Sigmoid colon (tissue), 7 donors: ENCODE results near the gene INAFM1. TPM values are rescaled to one million over a fixed set of nuclear protein-coding genes. Genes with fewer than 3 reads are reported as not detected.
A peak's percentile ranks its signal among the peaks of the same experiment; 100 is the strongest.
"Not testable (repeated sequence)": the region's sequence is repeated elsewhere in the genome, so short reads cannot be mapped to it uniquely, and the experiment has no call there.

Experiments
- DNase-seq: peaks from one replicate; pipeline ENCODE4 v3.0.0-alpha.2; 2019
- H3K27ac ChIP-seq, 4 donors: fragments of 200-600 bp; sonication (generic); one replicate each; pipeline ENCODE4 v1.5.1; 2016 to 2019; ENCODE audit warnings: mild to moderate bottlenecking in 1 of 4
- H3K27me3 ChIP-seq, 3 donors: fragments of 200-600 bp; sonication (generic); one replicate each; pipeline ENCODE4 v1.5.1; 2019; ENCODE audit warnings: mild to moderate bottlenecking in 1 of 3
- H3K36me3 ChIP-seq, 4 donors: fragments of 200-600 bp; sonication (generic); one replicate each; pipeline ENCODE4 v1.5.1; 2016 to 2019
- H3K4me1 ChIP-seq, 4 donors: fragments of 200-600 bp; sonication (generic); one replicate each; pipeline ENCODE4 v1.5.1; 2017 to 2019
- H3K4me3 ChIP-seq, 4 donors: fragments of 200-600 bp; sonication (generic); one replicate each; pipeline ENCODE4 v1.5.1; 2017 to 2019; ENCODE audit warnings: mild to moderate bottlenecking in 2 of 4, moderate library complexity in 1 of 4
- H3K9me3 ChIP-seq, 4 donors: fragments of 200-600 bp in 3 of 4; sonication (generic) in 3 of 4; one replicate each; pipeline versions ENCODE4 v1.5.1 to v1.6.1; 2013 to 2019
- EP300 ChIP-seq, 4 donors: sonication (generic); formaldehyde crosslinking; IDR thresholded peaks; one replicate each; pipeline ENCODE4 v1.6.1; 2017; ENCODE audit warnings: antibody characterized with exemption in 4 of 4
- POLR2A ChIP-seq, 2 donors: fragments of 450-650 bp; IDR thresholded peaks; one replicate each; pipeline ENCODE4 v1.6.1; 2016; ENCODE audit warnings: antibody characterized with exemption in 2 of 2, mild to moderate bottlenecking in 2 of 2, moderate library complexity in 2 of 2
- POLR2AphosphoS5 ChIP-seq, 4 donors: sonication (generic); formaldehyde crosslinking; IDR thresholded peaks; one replicate each; pipeline ENCODE4 v1.6.1; 2017; ENCODE audit warnings: antibody characterized with exemption in 4 of 4
- WGBS, 2 donors: extraction: QIAGEN DNeasy Blood & Tissue Kit; methylation state at CpG; one replicate each; pipeline ENCODE4 v1.1.7; 2013; 5-methylcytosine and 5-hydroxymethylcytosine counted together
- intact Hi-C: fragments of 100-400 bp; cut with DNase I; formaldehyde crosslinking; loops from one replicate; pipeline ENCODE4 v1.15.1; 2023
- polyA plus RNA-seq, 3 donors: library from polyadenylated mRNA; stranded (reverse); fragments of 200-250 nt; gene quantifications; one replicate each; pipeline ENCODE4 v1.2.3, GENCODE V29; 2013
- total RNA-seq, 4 donors: library from RNA; depleted of rRNA; stranded (reverse); fragments of >200 nt; gene quantifications; one replicate each; pipeline ENCODE4 v1.1.0, GENCODE V29; 2016
- TF ChIP-seq, protein P1 (sequence below), 4 experiments: fragments of 450-650 bp in 3 of 4; fragments of 200-600 bp in 1 of 4; IDR thresholded peaks; one replicate each; pipeline ENCODE4 v1.5.1; 2016 to 2019; ENCODE audit warnings: antibody characterized with exemption in 4 of 4, mild to moderate bottlenecking in 3 of 4, moderate library complexity in 2 of 4
- donor health status: healthy with polysubstance abuse.
- donor health status: Bipolar disorder and iron deficiency.
- donor health status: healthy.

INAFM1 gene
- total and polyA plus RNA-seq, 7 donors, result 3.0 to 16.3 (median 10.7) TPM

- no peaks in the 10 kb centered on the region for H3K36me3 ChIP-seq
- H3K4me3 ChIP-seq, result no peak overlapping the region
- 32 to 36% methylated on average over 25 of the region's 25 CpGs for WGBS, 2 donors
- peak overlapping the region in 1 of 4 donors; percentile 32 for H3K27ac ChIP-seq
- H3K27me3 ChIP-seq, result no peaks in the 10 kb centered on the region
- intact Hi-C loops, result loop anchor here (10.0 kb wide), 1 partner anchor 203 kb away; the partner anchor contains the start of gene TMEM160
- no peaks in the 10 kb centered on the region for H3K9me3 ChIP-seq
- TF ChIP-seq, protein P1, sequence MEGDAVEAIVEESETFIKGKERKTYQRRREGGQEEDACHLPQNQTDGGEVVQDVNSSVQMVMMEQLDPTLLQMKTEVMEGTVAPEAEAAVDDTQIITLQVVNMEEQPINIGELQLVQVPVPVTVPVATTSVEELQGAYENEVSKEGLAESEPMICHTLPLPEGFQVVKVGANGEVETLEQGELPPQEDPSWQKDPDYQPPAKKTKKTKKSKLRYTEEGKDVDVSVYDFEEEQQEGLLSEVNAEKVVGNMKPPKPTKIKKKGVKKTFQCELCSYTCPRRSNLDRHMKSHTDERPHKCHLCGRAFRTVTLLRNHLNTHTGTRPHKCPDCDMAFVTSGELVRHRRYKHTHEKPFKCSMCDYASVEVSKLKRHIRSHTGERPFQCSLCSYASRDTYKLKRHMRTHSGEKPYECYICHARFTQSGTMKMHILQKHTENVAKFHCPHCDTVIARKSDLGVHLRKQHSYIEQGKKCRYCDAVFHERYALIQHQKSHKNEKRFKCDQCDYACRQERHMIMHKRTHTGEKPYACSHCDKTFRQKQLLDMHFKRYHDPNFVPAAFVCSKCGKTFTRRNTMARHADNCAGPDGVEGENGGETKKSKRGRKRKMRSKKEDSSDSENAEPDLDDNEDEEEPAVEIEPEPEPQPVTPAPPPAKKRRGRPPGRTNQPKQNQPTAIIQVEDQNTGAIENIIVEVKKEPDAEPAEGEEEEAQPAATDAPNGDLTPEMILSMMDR (IDR thresholded peaks at IDR 0.05), result peak; percentile 63 to 92 (median 92)
- TF ChIP-seq EP300 (IDR thresholded peaks at IDR 0.05), result no peak
- H3K4me1 ChIP-seq, result peaks cover 0 to 24% (median 19%) of the 10 kb centered on the region in 4 donors
- peak; percentile 91 for DNase-seq
Observed at GRCh38 chr19:47247308-47247990, 27.2 kb upstream of the INAFM1 start.

GRCh38 chr19:47253016-47253415 lies 21.7 kb upstream of the INAFM1 start:
- intact Hi-C loops, H3K27me3 ChIP-seq, H3K4me3 ChIP-seq, H3K36me3 ChIP-seq, H3K9me3 ChIP-seq, DNase-seq: not testable (repeated sequence)
- Histone ChIP-seq H3K4me1 (peaks cover 0 to 12% (median 11%) of the 10 kb centered on the region in 4 donors), H3K27ac (peak overlapping the region in 1 of 4 donors; percentile 21)
- WGBS, 2 donors, result 83 to 86% methylated on average over 8 of the region's 8 CpGs

DNA sequence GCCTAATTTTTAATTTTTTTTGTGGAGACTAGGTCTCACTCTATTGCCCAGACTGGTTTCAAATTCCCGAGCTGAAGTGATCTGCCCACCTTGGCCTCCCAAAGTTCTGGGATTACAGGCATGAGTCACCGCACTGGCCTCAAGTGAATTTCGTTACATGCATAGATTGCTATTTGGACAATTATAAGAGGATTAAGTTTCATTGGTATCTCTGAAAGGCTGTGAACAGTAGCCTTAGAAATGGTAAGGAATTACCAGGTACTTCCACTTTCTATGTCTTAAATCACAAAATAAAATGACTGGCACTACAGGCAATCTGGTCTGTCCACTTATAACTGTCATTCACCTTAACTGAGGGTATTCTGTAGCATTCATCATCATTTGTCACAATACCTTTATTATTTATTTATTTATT lies 21.2 kb upstream of the INAFM1 start:
- intact Hi-C loops, result no loop called here
- Histone ChIP-seq H3K27me3 (no peaks in the 10 kb centered on the region), H3K27ac (peak overlapping the region in 1 of 4 donors; percentile 21), H3K4me3 (no peak overlapping the region), H3K9me3 (no peaks in the 10 kb centered on the region), H3K4me1 (peaks cover 0 to 17% (median 15%) of the 10 kb centered on the region in 4 donors), H3K36me3 (peaks cover 0 to 3% (median 1%) of the 10 kb centered on the region in 4 donors)
- WGBS, 2 donors, result 78 to 82% methylated on average over 3 of the region's 3 CpGs
- DNase-seq, result no peak
- TF ChIP-seq, protein P1 (IDR thresholded peaks at IDR 0.05), result no peak
- TF ChIP-seq POLR2A (IDR thresholded peaks at IDR 0.05) (no peak), EP300 (IDR thresholded peaks at IDR 0.05) (no peak), POLR2AphosphoS5 (IDR thresholded peaks at IDR 0.05) (no peak)

DNA sequence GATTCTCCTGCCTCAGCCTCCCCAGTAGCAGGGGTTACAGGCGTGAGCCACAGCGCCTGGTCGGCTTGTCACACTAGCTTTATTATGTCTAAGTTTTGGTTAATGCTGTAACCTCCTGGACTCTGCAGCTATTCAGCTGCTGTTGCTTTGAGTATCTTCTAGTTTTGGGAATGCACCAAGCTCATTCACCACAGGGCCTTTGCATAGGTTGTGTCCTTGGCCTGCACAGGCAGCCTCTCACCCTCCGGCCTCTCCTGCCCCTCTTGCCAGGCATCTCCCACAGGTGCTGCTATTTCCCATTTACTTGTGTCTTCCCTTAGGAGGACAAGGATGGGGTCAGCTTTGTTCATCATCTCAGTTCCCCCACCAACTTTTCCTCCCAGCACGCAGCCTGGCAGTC lies 20.7 kb upstream of the INAFM1 start:
- TF ChIP-seq, protein P1 (IDR thresholded peaks at IDR 0.05), result no peak
- no peak for TF ChIP-seq POLR2A (IDR thresholded peaks at IDR 0.05)
- TF ChIP-seq POLR2AphosphoS5 (IDR thresholded peaks at IDR 0.05), result no peak
- no peak for TF ChIP-seq EP300 (IDR thresholded peaks at IDR 0.05)
- intact Hi-C loops, result no loop called here

DNA sequence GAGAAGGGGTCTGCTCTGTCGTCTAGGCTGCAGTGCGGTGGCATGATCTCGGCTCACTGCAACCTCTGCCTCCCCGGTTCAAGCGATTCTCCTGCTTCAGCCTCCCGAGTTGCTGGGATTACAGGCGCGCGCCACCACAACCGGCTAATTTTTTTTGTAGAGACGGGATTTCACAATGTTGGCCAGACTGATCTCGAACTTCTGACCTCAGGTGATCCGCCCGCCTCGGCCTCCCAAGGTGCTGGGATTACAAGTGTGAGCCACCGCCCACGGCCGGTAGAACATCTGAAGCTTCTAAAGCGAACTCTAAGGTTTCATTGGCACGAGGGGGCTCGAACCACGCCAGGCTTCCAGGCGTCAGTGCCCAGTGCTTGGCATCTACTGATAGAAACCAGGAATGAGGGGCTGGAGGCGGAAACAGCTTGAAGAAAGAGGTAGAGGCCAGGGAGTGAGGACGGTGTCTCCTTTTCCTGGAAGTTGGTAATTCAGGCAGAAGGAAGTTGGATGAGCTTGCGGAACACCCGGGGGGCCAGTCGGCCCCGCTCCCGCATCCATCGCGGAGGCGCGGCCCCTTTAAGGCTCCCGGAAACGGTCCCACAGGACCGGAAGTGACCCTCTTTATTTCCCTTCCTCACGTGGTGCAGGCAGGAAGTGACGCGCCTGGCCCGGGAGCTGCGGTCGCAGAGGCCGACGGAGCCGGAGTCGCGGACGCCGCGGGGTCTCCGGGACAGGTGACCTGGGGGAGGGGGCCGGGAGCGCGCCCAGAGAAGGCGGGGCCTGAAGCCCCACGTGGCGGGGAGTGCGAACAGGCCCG lies 18.6 kb upstream of the INAFM1 start, which contains the start of gene CCDC9:
CCDC9 (plus strand) TSS at position 647 of the 814 bp plus-strand sequence. CDS start 1,876 bp downstream, outside the sequence.
- TF ChIP-seq POLR2A (IDR thresholded peaks at IDR 0.05), result peak; percentile 90 to 94
- TF ChIP-seq, protein P1 (IDR thresholded peaks at IDR 0.05), result no peak
- TF ChIP-seq EP300 (IDR thresholded peaks at IDR 0.05), result peak in 1 of 4 donors; percentile 90
- TF ChIP-seq POLR2AphosphoS5 (IDR thresholded peaks at IDR 0.05), result peak; percentile 97 to 99 (median 98)
- WGBS, 2 donors, result 12 to 16% methylated on average over 60 of the region's 60 CpGs
- Histone ChIP-seq H3K4me1 (peaks cover 0 to 35% (median 30%) of the 10 kb centered on the region in 4 donors), H3K36me3 (peaks cover 16 to 30% (median 26%) of the 10 kb centered on the region in 4 donors), H3K9me3 (no peaks in the 10 kb centered on the region), H3K27ac (peak within 1 kb of the TSS; percentile 88 to 98 (median 92)), H3K4me3 (peak within 1 kb of the TSS; percentile 55 to 73 (median 65)), H3K27me3 (no peaks in the 10 kb centered on the region)
- intact Hi-C loops, result no loop called here
- DNase-seq, result peak; percentile 99

More for the DNA sequence above, 20.7 kb upstream of the INAFM1 start:
- Histone ChIP-seq H3K4me1 (peaks cover 0 to 22% (median 20%) of the 10 kb centered on the region in 4 donors), H3K27me3 (no peaks in the 10 kb centered on the region), H3K27ac (peak overlapping the region in 1 of 4 donors; percentile 21), H3K36me3 (peaks cover 5 to 8% (median 6%) of the 10 kb centered on the region in 4 donors), H3K9me3 (no peaks in the 10 kb centered on the region), H3K4me3 (no peak overlapping the region)
- 94% methylated on average over 5 of the region's 5 CpGs for WGBS, 2 donors
- no peak for DNase-seq
